SU-DHL-6 (cell line): ENCODE data around the gene TFEB.

ENCODE experiments used
- EZH2phosphoT487 ChIP-seq: fragments of 200-600 bp; sonication (generic), shearing (Covaris generic); conservative IDR thresholded peaks from 2 replicates; pipeline ENCODE4 v1.6.1; 2018; ENCODE audit warnings: mild to moderate bottlenecking, antibody characterized with exemption, low read length, moderate library complexity, mixed read lengths
- TF ChIP-seq, protein P1 (sequence below): fragments of 200-600 bp; sonication (generic); IDR thresholded peaks from one replicate; pipeline ENCODE4 v1.5.1; 2017; ENCODE audit warnings: antibody characterized with exemption, mild to moderate bottlenecking, low read length, moderate library complexity; ENCODE audit not compliant: insufficient read depth, poor library complexity, severe bottlenecking

DNA sequence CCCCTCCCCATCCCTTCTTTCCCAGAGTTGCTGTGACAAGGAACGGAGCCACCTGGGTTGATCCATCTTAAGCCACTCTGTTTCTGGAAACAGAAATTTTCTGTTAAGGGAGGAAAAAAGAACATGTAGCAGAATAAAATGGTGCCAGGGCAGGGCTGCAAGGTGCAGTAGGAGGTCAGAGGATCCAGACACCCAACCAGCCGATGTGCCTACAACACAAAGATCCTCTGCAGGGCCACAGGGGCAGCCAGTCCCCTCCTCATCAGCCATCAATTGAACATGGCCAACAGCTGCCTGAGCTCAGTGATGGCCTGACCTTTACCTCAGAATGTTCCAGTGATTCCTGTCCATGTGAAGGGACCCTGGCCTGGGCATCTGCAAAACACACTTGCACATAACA is 85.3 kb downstream of the TFEB start:
- TF ChIP-seq, protein P1, sequence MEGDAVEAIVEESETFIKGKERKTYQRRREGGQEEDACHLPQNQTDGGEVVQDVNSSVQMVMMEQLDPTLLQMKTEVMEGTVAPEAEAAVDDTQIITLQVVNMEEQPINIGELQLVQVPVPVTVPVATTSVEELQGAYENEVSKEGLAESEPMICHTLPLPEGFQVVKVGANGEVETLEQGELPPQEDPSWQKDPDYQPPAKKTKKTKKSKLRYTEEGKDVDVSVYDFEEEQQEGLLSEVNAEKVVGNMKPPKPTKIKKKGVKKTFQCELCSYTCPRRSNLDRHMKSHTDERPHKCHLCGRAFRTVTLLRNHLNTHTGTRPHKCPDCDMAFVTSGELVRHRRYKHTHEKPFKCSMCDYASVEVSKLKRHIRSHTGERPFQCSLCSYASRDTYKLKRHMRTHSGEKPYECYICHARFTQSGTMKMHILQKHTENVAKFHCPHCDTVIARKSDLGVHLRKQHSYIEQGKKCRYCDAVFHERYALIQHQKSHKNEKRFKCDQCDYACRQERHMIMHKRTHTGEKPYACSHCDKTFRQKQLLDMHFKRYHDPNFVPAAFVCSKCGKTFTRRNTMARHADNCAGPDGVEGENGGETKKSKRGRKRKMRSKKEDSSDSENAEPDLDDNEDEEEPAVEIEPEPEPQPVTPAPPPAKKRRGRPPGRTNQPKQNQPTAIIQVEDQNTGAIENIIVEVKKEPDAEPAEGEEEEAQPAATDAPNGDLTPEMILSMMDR, result no peak
- TF ChIP-seq EZH2phosphoT487, result no peak
